ENCODE results near the gene HSFX1. TPM values are rescaled to one million over a fixed set of nuclear protein-coding genes. Genes with fewer than 3 reads are reported as not detected.
"Not testable (repeated sequence)": the region's sequence is repeated elsewhere in the genome, so short reads cannot be mapped to it uniquely, and the experiment has no call there.

The HSFX1 gene
- total RNA-seq, 4 donors from 2014 or later = 1.3 to 7.9 (median 1.8) TPM

GRCh38 chrX:149781727-149782126 lies 7.9 kb downstream of the HSFX1 start, which contains the start of gene MAGEA9:
Gene MAGEA9, plus strand, starts transcription at chrX:149781930. Its CDS starts 4,281 bp downstream, at chrX:149786211.
- no CpG with 5 or more reads among the region's 14 CpGs for WGBS, 2 donors (ENCODE audit: low coverage in 1 of 2)
- H3K9me3 ChIP-seq; H3K27ac ChIP-seq; intact Hi-C loops (cut with DNase I; ENCODE audit: low total_unique reads); H3K36me3 ChIP-seq; in situ Hi-C loops (cut with MboI; ENCODE audit: low pct_ligation_motif_present in 1 of 4, low pct_unique_long_range_greater_than_20kb in 1 of 4, low sequenced_read_pairs in 3 of 4); H3K4me1 ChIP-seq; H3K4me3 ChIP-seq; DNase-seq; H3K27me3 ChIP-seq: not testable (repeated sequence)

- H3K27me3 ChIP-seq; intact Hi-C loops (cut with DNase I; ENCODE audit: low total_unique reads); H3K27ac ChIP-seq; DNase-seq; in situ Hi-C loops (cut with MboI; ENCODE audit: low pct_ligation_motif_present in 1 of 4, low pct_unique_long_range_greater_than_20kb in 1 of 4, low sequenced_read_pairs in 3 of 4); H3K4me1 ChIP-seq; H3K36me3 ChIP-seq; H3K4me3 ChIP-seq; H3K9me3 ChIP-seq: not testable (repeated sequence)
- WGBS, 2 donors (ENCODE audit: low coverage in 1 of 2) = no CpG with 5 or more reads among the region's 1 CpG
Observed at GRCh38 chrX:149795531-149795930, 21.7 kb downstream of the HSFX1 start.

GRCh38 chrX:149799095-149799714 lies 25.3 kb downstream of the HSFX1 start:
- DNase-seq = no peak
- Histone ChIP-seq H3K9me3 (no peaks in the 10 kb centered on the region), H3K36me3 (no peaks in the 10 kb centered on the region), H3K4me3 (no peak overlapping the region), H3K27ac (no peak overlapping the region), H3K4me1 (no peaks in the 10 kb centered on the region), H3K27me3 (no peaks in the 10 kb centered on the region)
- intact Hi-C loops (cut with DNase I; ENCODE audit: low total_unique reads) = no loop called here
- 76% methylated on average over 6 of the region's 6 CpGs; no CpG with 5 or more reads in 1 of the 2 donors for WGBS, 2 donors (ENCODE audit: low coverage in 1 of 2)
- in situ Hi-C loops (cut with MboI; ENCODE audit: low pct_ligation_motif_present in 1 of 4, low pct_unique_long_range_greater_than_20kb in 1 of 4, low sequenced_read_pairs in 3 of 4) = no loop called here
- no peak for TF ChIP-seq POLR2AphosphoS5 (IDR thresholded peaks at IDR 0.05)
- TF ChIP-seq POLR2A (IDR thresholded peaks at IDR 0.05) = no peak
- TF ChIP-seq EP300 (IDR thresholded peaks at IDR 0.05; ENCODE audit: low read depth) = no peak
- TF ChIP-seq CTCF (IDR thresholded peaks at IDR 0.05) = no peak

- no peaks in the 10 kb centered on the region for H3K4me1 ChIP-seq
- H3K36me3 ChIP-seq = no peaks in the 10 kb centered on the region
- in situ Hi-C loops (cut with MboI; ENCODE audit: low pct_ligation_motif_present in 1 of 4, low pct_unique_long_range_greater_than_20kb in 1 of 4, low sequenced_read_pairs in 3 of 4) = no loop called here
- no peak overlapping the region for H3K27ac ChIP-seq
- 64 to 67% methylated on average over 2 to 3 of the region's 3 CpGs for WGBS, 2 donors (ENCODE audit: low coverage in 1 of 2)
- H3K4me3 ChIP-seq = no peak overlapping the region
- no peaks in the 10 kb centered on the region for H3K9me3 ChIP-seq
- no peak for DNase-seq
- TF ChIP-seq CTCF (IDR thresholded peaks at IDR 0.05) (no peak), EP300 (IDR thresholded peaks at IDR 0.05; ENCODE audit: low read depth) (no peak), POLR2A (IDR thresholded peaks at IDR 0.05) (no peak)
- intact Hi-C loops (cut with DNase I; ENCODE audit: low total_unique reads) = no loop called here
- no peaks in the 10 kb centered on the region for H3K27me3 ChIP-seq
Observed at GRCh38 chrX:149799938-149800337, 26.1 kb downstream of the HSFX1 start.

- no peaks in the 10 kb centered on the region for H3K36me3 ChIP-seq
- no peak for DNase-seq
- H3K9me3 ChIP-seq = no peaks in the 10 kb centered on the region
- TF ChIP-seq POLR2AphosphoS5 (IDR thresholded peaks at IDR 0.05) = no peak
- TF ChIP-seq POLR2A (IDR thresholded peaks at IDR 0.05) = no peak
- TF ChIP-seq CTCF (IDR thresholded peaks at IDR 0.05) = no peak
- no peak for TF ChIP-seq EP300 (IDR thresholded peaks at IDR 0.05; ENCODE audit: low read depth)
- H3K27me3 ChIP-seq = no peaks in the 10 kb centered on the region
- no peaks in the 10 kb centered on the region for H3K4me1 ChIP-seq
- WGBS, 2 donors (ENCODE audit: low coverage in 1 of 2) = 92% methylated on average over 10 of the region's 10 CpGs; no CpG with 5 or more reads in 1 of the 2 donors
- in situ Hi-C loops (cut with MboI; ENCODE audit: low pct_ligation_motif_present in 1 of 4, low pct_unique_long_range_greater_than_20kb in 1 of 4, low sequenced_read_pairs in 3 of 4) (no loop called here), intact Hi-C loops (cut with DNase I; ENCODE audit: low total_unique reads) (no loop called here)
- no peak overlapping the region for H3K27ac ChIP-seq
- H3K4me3 ChIP-seq = no peak overlapping the region
Observed at GRCh38 chrX:149803458-149804062, 29.7 kb downstream of the HSFX1 start.
